Measurements from ENCODE around the gene MCF2L. TPM values are rescaled to one million over a fixed set of nuclear protein-coding genes. Genes with fewer than 3 reads are reported as not detected.

Gene MCF2L
- total and polyA plus RNA-seq, 9 of the 15 experiments (the other 6 are each of a cell fraction or from before 2014, with no cell fraction given): 0.05 to 0.25 (median 0.18) TPM; not detected in 5

DNA sequence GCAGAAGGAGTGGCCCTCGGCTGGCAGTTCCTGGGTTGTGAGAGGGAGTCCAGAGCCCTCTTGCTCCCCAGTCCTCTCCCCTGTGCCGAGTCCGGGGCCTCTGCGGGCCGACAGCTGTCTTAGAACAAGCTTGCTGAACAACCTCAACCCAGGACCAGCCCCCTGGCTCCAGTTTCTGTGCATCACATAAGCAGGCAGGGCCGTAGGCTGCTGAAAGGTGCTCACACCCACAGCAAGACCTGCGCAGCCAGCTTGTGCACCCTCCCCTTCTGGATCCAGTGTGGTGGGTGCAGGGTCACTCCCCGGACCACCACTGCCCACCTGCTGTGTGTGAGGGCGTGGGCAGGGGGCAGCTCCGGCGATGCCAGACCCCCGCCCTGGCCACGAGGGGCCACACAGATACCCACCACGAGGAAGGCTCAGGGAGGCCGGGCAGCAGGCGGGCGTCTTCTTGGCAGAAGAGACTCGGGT lies 111.4 kb downstream of the MCF2L start:
- CTCF ChIA-PET (ENCODE audit: low intra/inter-chr PET ratio): no interaction called here
- H3K9me3 ChIP-seq (replicated peaks; ENCODE audit: control insufficient read depth, insufficient read depth, low read depth, low read length): no peaks in the 10 kb centered on the region
- H4K20me1 ChIP-seq (replicated peaks; ENCODE audit: control insufficient read depth, insufficient read depth, low read length): 0 out of 2 replicates have a peak, but pooled peaks cover 6% of the 10 kb centered on the region
- H3K4me3 ChIP-seq: no peak overlapping the region
- no peaks in the 10 kb centered on the region for H3K9me1 ChIP-seq (ENCODE audit: control insufficient read depth, insufficient read depth, low read length)
- H3K9ac ChIP-seq (ENCODE audit: insufficient read depth in 1 of 2, low read depth in 2 of 2, low read length in 2 of 2): no peak overlapping the region
- H3K79me2 ChIP-seq (ENCODE audit: control insufficient read depth, insufficient read depth, low read length): no peaks in the 10 kb centered on the region
- no peak for TF ChIP-seq FOXA1 (IDR thresholded peaks at IDR 0.05; ENCODE audit: borderline replicate concordance)
- TF ChIP-seq, protein P1, sequence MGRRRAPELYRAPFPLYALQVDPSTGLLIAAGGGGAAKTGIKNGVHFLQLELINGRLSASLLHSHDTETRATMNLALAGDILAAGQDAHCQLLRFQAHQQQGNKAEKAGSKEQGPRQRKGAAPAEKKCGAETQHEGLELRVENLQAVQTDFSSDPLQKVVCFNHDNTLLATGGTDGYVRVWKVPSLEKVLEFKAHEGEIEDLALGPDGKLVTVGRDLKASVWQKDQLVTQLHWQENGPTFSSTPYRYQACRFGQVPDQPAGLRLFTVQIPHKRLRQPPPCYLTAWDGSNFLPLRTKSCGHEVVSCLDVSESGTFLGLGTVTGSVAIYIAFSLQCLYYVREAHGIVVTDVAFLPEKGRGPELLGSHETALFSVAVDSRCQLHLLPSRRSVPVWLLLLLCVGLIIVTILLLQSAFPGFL (CRISPR knock-in tag; IDR thresholded peaks at IDR 0.05): no peak
- TF ChIP-seq, protein P2, sequence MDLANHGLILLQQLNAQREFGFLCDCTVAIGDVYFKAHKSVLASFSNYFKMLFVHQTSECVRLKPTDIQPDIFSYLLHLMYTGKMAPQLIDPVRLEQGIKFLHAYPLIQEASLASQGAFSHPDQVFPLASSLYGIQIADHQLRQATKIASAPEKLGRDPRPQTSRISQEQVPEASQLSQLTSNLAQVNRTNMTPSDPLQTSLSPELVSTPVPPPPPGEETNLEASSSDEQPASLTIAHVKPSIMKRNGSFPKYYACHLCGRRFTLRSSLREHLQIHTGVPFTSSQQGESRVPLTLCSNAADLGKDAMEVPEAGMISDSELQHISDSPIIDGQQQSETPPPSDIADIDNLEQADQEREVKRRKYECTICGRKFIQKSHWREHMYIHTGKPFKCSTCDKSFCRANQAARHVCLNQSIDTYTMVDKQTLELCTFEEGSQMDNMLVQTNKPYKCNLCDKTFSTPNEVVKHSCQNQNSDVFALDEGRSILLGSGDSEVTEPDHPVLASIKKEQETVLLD (IDR thresholded peaks at IDR 0.05): no peak
- DNase-seq (ENCODE audit: extremely low read depth in 1 of 4, low spot score in 3 of 4) (no peak), ATAC-seq (no peak), FAIRE-seq (no peak)
- in situ Hi-C loops (cut with MboI): no loop called here
- no TSS peak for BruUV-seq (replicated peaks)
- intact Hi-C loops (cut with micrococcal nuclease): no loop called here
- POLR2A ChIA-PET: no interaction called here
- H3K27me3 ChIP-seq (ENCODE audit: control insufficient read depth in 2 of 2, insufficient read depth in 2 of 2, low read length in 2 of 2): peaks cover 0 to 80% of the 10 kb centered on the region in 2 experiments; a peak in 3 of 5 replicates
- no peak overlapping the region for H3K4me2 ChIP-seq (ENCODE audit: insufficient read depth, low read length)
- H3K4me1 ChIP-seq (replicated peaks in 1 of 2; ENCODE audit: control insufficient read depth in 2 of 2, insufficient read depth in 2 of 2, low read length in 2 of 2): peaks cover 0 to 23% of the 10 kb centered on the region in 2 experiments; a peak in 1 of 5 replicates
- 0% methylated on average over 8 of the region's 18 CpGs for WGBS (ENCODE audit: insufficient coverage, low coverage, missing lambda C conversion rate)
- no peaks in the 10 kb centered on the region for H3K36me3 ChIP-seq (ENCODE audit: control insufficient read depth, insufficient read depth, low read length)
- no peak overlapping the region for H3K27ac ChIP-seq (ENCODE audit: extremely low read depth, low read depth, low read length)
- no peak overlapping the region for H2AFZ ChIP-seq (ENCODE audit: low read depth, low read length)

Data from K562 (cell line).